Neural cell (in vitro differentiated cells): Measurements from ENCODE around the gene KRT5. TPM values are rescaled to one million over a fixed set of nuclear protein-coding genes. Genes with fewer than 3 reads are reported as not detected.

ENCODE experiments used
- H2AFZ ChIP-seq: fragments of 200-600, 300-800 bp; sonication (generic), shearing (Covaris generic); 2 replicates; pipeline ENCODE4 v1.6.0; 2014; ENCODE audit warnings: low read depth, mild to moderate bottlenecking, antibody characterized with exemption, low read length, moderate library complexity
- H3F3A ChIP-seq: fragments of 200-600 bp; shearing (Covaris generic); 2 replicates; pipeline ENCODE4 v1.6.1; 2016; ENCODE audit warnings: mild to moderate bottlenecking, moderate library complexity, mixed read lengths, antibody characterized with exemption, low read length; ENCODE audit not compliant: insufficient read depth, poor library complexity, severe bottlenecking
- H3K27ac ChIP-seq: fragments of 200-600, 300-800 bp; sonication (generic), shearing (Covaris generic); 2 replicates; pipeline ENCODE4 v1.5.1; 2014; ENCODE audit warnings: mild to moderate bottlenecking, low read length, moderate library complexity
- H3K27me3 ChIP-seq: fragments of 300-800, 200-600 bp; sonication (generic), shearing (Covaris generic); 2 replicates; pipeline ENCODE4 v1.6.0; 2014; ENCODE audit warnings: mild to moderate bottlenecking, low read depth, low read length, moderate library complexity; ENCODE audit not compliant: insufficient read depth
- H3K36me3 ChIP-seq: fragments of 300-800, 200-600 bp; sonication (generic), shearing (Covaris generic); 2 replicates; pipeline ENCODE4 v1.5.1; 2014; ENCODE audit warnings: mild to moderate bottlenecking, antibody characterized with exemption, low read length, moderate library complexity; ENCODE audit not compliant: insufficient read depth
- H3K4me2 ChIP-seq: fragments of 300-800, 200-600 bp; sonication (generic), shearing (Covaris generic); 2 replicates; pipeline ENCODE4 v1.6.0; 2014; ENCODE audit warnings: mild to moderate bottlenecking, low read length
- H3K4me3 ChIP-seq: fragments of 300-800, 200-600 bp; sonication (generic), shearing (Covaris generic); 2 replicates; pipeline ENCODE4 v1.5.1; 2014; ENCODE audit warnings: mild to moderate bottlenecking, low read length, moderate library complexity
- H3K79me2 ChIP-seq: fragments of 200-600 bp; shearing (Covaris generic); replicated peaks from 2 replicates; pipeline ENCODE4 v1.6.0; 2014; ENCODE audit warnings: mild to moderate bottlenecking, low read length, moderate library complexity; ENCODE audit not compliant: insufficient read depth
- H3K9ac ChIP-seq: fragments of 300-800, 200-600 bp; sonication (generic), shearing (Covaris generic); 2 replicates; pipeline ENCODE4 v1.6.1; 2016; ENCODE audit warnings: mild to moderate bottlenecking, low read length, mixed read lengths
- H3K9me2 ChIP-seq: fragments of 200-600 bp; shearing (Covaris generic); 2 replicates; pipeline ENCODE4 v1.6.1; 2016; ENCODE audit warnings: mild to moderate bottlenecking, low read length, mixed read lengths; ENCODE audit not compliant: insufficient read depth
- H3K9me3 ChIP-seq: fragments of 200-600, 300-800 bp; sonication (generic), shearing (Covaris generic); 2 replicates; pipeline ENCODE4 v1.6.1; 2016; ENCODE audit warnings: mild to moderate bottlenecking, mixed run types, low read length, moderate library complexity, mixed read lengths
- H4K20me1 ChIP-seq: fragments of 200-600 bp; shearing (Covaris generic); 2 replicates; pipeline ENCODE4 v1.6.1; 2016; ENCODE audit warnings: mild to moderate bottlenecking, mixed run types; ENCODE audit not compliant: insufficient read depth
- EP300 ChIP-seq: fragments of 450-650 bp; conservative IDR thresholded peaks from 2 replicates; pipeline ENCODE4 v1.6.1; 2014; ENCODE audit warnings: antibody characterized with exemption, mild to moderate bottlenecking, moderate library complexity; ENCODE audit not compliant: poor library complexity, severe bottlenecking
- EZH2 ChIP-seq: fragments of 200-600, 300-800 bp; shearing (Covaris generic), sonication (generic); IDR thresholded peaks from 2 replicates; pipeline ENCODE4 v1.6.1; 2014; ENCODE audit warnings: antibody characterized with exemption, low read length, borderline replicate concordance, mild to moderate bottlenecking; ENCODE audit not compliant: insufficient read depth, poor library complexity, severe bottlenecking
- MXI1 ChIP-seq: fragments of 450-650 bp; conservative IDR thresholded peaks from 2 replicates; pipeline ENCODE4 v1.6.1; 2014; ENCODE audit warnings: antibody characterized with exemption, mild to moderate bottlenecking; ENCODE audit not compliant: poor library complexity, severe bottlenecking
- POLR2AphosphoS5 ChIP-seq: IDR thresholded peaks from 2 replicates; pipeline ENCODE4 v1.6.1; 2012
- RAD21 ChIP-seq: fragments of 450-650 bp; conservative IDR thresholded peaks from 2 replicates; pipeline ENCODE4 v1.6.1; 2014; ENCODE audit warnings: antibody characterized with exemption, mild to moderate bottlenecking, moderate library complexity
- SMC3 ChIP-seq: fragments of 450-650 bp; conservative IDR thresholded peaks from 2 replicates; pipeline ENCODE4 v1.6.1; 2014; ENCODE audit warnings: antibody characterized with exemption, mild to moderate bottlenecking, moderate library complexity; ENCODE audit not compliant: poor library complexity
- TAF1 ChIP-seq: IDR thresholded peaks from 2 replicates; pipeline ENCODE4 v1.6.1; 2012; ENCODE audit warnings: low read depth
- polyA plus RNA-seq: library from polyadenylated mRNA; depleted of rRNA; stranded (reverse); fragments of >200 nt; gene quantifications from 2 replicates; pipeline ENCODE4 v1.2.3, GENCODE V29; 2014
- TF ChIP-seq, protein P1 (sequence below): IDR thresholded peaks from 2 replicates; pipeline ENCODE4 v1.6.1; 2012; ENCODE audit warnings: borderline replicate concordance

KRT5 gene
- polyA plus RNA-seq, 1 donor from 2014 or later: not detected

DNA sequence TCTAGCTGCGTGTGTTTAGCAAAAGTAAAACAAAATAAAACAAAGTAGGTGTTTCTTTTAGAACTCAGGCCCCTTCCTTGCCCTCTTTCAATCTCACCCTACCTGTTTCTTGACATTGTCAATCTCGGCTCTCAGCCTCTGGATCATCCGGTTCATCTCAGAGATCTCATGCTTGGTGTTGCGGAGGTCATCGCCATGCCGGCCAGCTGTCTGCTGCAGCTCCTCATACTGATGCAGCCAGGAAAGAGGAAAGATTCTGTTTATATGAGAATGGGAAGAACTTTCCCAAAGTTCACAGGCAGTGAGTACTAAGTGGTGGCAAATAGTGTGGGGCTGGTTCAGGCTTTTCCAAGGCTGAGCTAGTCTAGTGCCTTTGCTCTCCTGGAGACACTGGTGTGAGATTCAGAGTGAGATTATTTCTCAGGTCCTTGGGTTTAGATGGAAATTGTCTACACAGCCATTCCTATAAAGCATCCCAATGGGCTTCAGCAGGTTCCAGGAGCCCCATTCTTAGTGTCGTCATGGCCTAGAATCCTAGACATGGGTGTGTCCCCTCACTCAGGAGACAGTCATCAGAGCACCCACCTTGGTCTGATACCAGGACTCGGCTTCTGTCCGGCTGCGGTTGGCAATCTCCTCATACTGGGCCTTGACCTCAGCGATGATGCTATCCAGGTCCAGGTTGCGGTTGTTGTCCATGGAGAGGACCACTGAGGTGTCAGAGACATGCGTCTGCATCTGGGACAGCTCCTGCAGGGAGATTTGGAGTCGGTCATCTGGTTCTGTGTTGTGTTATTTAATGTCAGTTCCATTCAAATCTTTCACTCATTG, 3.0 kb downstream of the KRT5 start:
- Histone ChIP-seq H3K79me2 (no peaks in the 10 kb centered on the region), H3K27ac (no peak overlapping the region), H3K9me3 (no peaks in the 10 kb centered on the region), H2AFZ (no peak overlapping the region), H4K20me1 (no peaks in the 10 kb centered on the region), H3K4me3 (no peak overlapping the region), H3F3A (no peaks in the 10 kb centered on the region), H3K9ac (no peak overlapping the region), H3K4me2 (no peak overlapping the region), H3K27me3 (no peaks in the 10 kb centered on the region), H3K36me3 (no peaks in the 10 kb centered on the region), H3K9me2 (no peaks in the 10 kb centered on the region)
- TF ChIP-seq EZH2 (no peak), MXI1 (no peak)

DNA sequence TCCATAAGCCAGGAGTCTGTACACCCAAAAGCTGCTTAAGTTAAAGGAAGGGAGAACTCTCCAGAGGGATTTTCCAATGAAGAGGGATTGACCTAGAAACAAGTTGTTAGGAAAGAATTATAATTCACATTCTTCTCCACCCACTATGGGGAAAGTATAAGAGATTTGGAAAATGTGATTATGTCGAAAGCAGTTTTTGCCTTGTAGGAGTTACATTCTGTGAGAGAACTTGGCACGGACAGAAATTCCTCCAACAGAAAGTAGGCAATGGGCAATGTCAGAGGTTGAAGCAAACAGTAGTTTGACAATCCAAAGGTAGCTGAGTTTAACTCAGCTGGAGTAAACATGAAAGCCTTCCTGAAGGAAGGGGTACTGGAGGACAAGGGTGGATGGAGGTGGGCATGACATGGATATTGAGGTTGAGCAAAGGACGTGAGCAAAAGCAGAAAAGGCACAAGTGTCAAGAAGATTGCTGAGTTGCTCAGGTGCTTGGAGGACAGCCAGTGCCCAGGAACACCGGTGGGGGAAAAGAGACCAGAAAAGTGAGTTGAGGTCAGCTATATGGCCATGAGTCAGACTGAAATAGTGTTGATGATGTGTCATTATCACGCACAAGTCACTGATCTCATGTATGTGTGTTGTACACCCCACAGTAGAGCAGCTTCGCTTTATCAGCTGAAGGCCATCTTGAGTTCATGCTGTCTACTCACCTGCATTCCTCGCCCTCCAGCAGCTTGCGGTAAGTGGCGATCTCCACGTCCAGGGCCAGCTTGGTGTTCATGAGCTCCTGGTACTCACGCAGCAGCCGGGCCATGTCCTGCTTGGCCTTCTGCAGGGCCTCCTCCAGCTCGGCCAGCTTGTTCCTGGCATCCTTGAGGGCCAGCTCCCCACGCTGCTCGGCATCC, 4.0 kb downstream of the KRT5 start:
- Histone ChIP-seq H3K4me3 (no peak overlapping the region), H3K9ac (no peak overlapping the region), H3K9me2 (no peaks in the 10 kb centered on the region), H3K27ac (no peak overlapping the region), H3F3A (no peaks in the 10 kb centered on the region), H4K20me1 (no peaks in the 10 kb centered on the region), H2AFZ (no peak overlapping the region), H3K27me3 (no peaks in the 10 kb centered on the region), H3K79me2 (no peaks in the 10 kb centered on the region), H3K36me3 (no peaks in the 10 kb centered on the region), H3K9me3 (no peaks in the 10 kb centered on the region), H3K4me2 (no peak overlapping the region)
- TF ChIP-seq SMC3 (no peak), POLR2AphosphoS5 (no peak), RAD21 (no peak), MXI1 (no peak), EZH2 (no peak), EP300 (no peak)
- TF ChIP-seq, protein P1, sequence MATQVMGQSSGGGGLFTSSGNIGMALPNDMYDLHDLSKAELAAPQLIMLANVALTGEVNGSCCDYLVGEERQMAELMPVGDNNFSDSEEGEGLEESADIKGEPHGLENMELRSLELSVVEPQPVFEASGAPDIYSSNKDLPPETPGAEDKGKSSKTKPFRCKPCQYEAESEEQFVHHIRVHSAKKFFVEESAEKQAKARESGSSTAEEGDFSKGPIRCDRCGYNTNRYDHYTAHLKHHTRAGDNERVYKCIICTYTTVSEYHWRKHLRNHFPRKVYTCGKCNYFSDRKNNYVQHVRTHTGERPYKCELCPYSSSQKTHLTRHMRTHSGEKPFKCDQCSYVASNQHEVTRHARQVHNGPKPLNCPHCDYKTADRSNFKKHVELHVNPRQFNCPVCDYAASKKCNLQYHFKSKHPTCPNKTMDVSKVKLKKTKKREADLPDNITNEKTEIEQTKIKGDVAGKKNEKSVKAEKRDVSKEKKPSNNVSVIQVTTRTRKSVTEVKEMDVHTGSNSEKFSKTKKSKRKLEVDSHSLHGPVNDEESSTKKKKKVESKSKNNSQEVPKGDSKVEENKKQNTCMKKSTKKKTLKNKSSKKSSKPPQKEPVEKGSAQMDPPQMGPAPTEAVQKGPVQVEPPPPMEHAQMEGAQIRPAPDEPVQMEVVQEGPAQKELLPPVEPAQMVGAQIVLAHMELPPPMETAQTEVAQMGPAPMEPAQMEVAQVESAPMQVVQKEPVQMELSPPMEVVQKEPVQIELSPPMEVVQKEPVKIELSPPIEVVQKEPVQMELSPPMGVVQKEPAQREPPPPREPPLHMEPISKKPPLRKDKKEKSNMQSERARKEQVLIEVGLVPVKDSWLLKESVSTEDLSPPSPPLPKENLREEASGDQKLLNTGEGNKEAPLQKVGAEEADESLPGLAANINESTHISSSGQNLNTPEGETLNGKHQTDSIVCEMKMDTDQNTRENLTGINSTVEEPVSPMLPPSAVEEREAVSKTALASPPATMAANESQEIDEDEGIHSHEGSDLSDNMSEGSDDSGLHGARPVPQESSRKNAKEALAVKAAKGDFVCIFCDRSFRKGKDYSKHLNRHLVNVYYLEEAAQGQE: no peak

DNA sequence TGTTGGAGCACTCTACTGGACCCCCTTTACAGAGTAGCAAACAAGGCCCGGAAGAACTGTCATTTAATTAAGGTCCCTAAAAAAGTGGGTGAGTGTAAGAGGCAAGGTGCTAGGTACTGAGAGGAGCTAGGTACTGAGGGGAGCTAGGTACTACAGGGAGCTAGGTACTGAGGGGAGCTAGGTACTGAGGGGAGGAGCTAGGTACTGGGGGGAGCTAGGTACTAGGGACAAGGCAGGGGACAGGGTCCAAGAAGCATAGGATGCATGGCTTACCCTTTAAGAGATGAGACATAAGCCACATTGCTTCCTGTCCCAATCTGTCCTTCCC, 4.9 kb downstream of the KRT5 start:
- H2AFZ ChIP-seq: no peak overlapping the region
- H3K36me3 ChIP-seq: no peaks in the 10 kb centered on the region
- H3K9ac ChIP-seq: no peak overlapping the region
- H3K27me3 ChIP-seq: no peaks in the 10 kb centered on the region
- H3K79me2 ChIP-seq: no peaks in the 10 kb centered on the region
- no peaks in the 10 kb centered on the region for H3K9me2 ChIP-seq
- H3F3A ChIP-seq: no peaks in the 10 kb centered on the region
- no peak overlapping the region for H3K4me2 ChIP-seq
- no peaks in the 10 kb centered on the region for H4K20me1 ChIP-seq
- no peak overlapping the region for H3K4me3 ChIP-seq
- no peak overlapping the region for H3K27ac ChIP-seq
- H3K9me3 ChIP-seq: no peaks in the 10 kb centered on the region
- TF ChIP-seq TAF1 (no peak), EZH2 (no peak), SMC3 (no peak)
